H9 (cell line): ENCODE data around the gene TECTA. TPM values are rescaled to one million over a fixed set of nuclear protein-coding genes. Genes with fewer than 3 reads are reported as not detected.

Experiments
- DNase-seq: peaks from one replicate; pipeline ENCODE4 v3.0.0-alpha.2; 2017
- H2AFZ ChIP-seq: one replicate; pipeline ENCODE4 v1.6.1; 2013; ENCODE audit warnings: mild to moderate bottlenecking, low read length, control low read depth, moderate library complexity
- H2AK5ac ChIP-seq: 2 replicates; pipeline ENCODE4 v1.6.1; 2013; ENCODE audit warnings: low read length, control low read depth, mixed read lengths; ENCODE audit not compliant: insufficient read length
- H2BK120ac ChIP-seq: one replicate; pipeline ENCODE4 v1.6.1; 2013; ENCODE audit warnings: low read depth, mild to moderate bottlenecking, low read length, control low read depth, inconsistent platforms; ENCODE audit not compliant: poor library complexity, severe bottlenecking
- H2BK12ac ChIP-seq: 2 replicates; pipeline ENCODE4 v1.6.1; 2013; ENCODE audit warnings: low read length, control low read depth, mixed read lengths, low read depth; ENCODE audit not compliant: insufficient read length
- H2BK15ac ChIP-seq: 2 replicates; pipeline ENCODE4 v1.6.1; 2013; ENCODE audit warnings: low read depth, low read length, control low read depth
- H2BK20ac ChIP-seq: one replicate; pipeline ENCODE4 v1.6.1; 2013; ENCODE audit warnings: low read depth, mild to moderate bottlenecking, low read length, control low read depth, inconsistent platforms; ENCODE audit not compliant: poor library complexity, severe bottlenecking
- H2BK5ac ChIP-seq: 2 replicates; pipeline ENCODE4 v1.6.1; 2013; ENCODE audit warnings: low read length, control low read depth, mixed read lengths; ENCODE audit not compliant: insufficient read length
- H3K14ac ChIP-seq: 2 replicates; pipeline ENCODE4 v1.6.1; 2013; ENCODE audit warnings: low read length, control low read depth; ENCODE audit not compliant: insufficient read depth
- H3K18ac ChIP-seq: 2 replicates; pipeline ENCODE4 v1.6.1; 2013; ENCODE audit warnings: low read depth, mild to moderate bottlenecking, mixed read lengths, low read length, control low read depth; ENCODE audit not compliant: insufficient read length
- H3K23ac ChIP-seq: 2 replicates; pipeline ENCODE4 v1.6.1; 2013; ENCODE audit warnings: low read length, control low read depth, mixed read lengths, low read depth; ENCODE audit not compliant: insufficient read length
- H3K23me2 ChIP-seq: 2 replicates; pipeline ENCODE4 v1.6.1; 2013; ENCODE audit warnings: low read depth, mild to moderate bottlenecking, mixed read lengths, low read length, control low read depth; ENCODE audit not compliant: insufficient read length, poor library complexity, severe bottlenecking
- H3K27ac ChIP-seq: 2 replicates; pipeline ENCODE4 v1.5.1; 2013; ENCODE audit warnings: low read length, control low read depth, mixed read lengths, low read depth; ENCODE audit not compliant: insufficient read length
- H3K27me3 ChIP-seq: 2 replicates; pipeline ENCODE4 v1.6.1; 2013; ENCODE audit warnings: low read length, control low read depth, inconsistent platforms; ENCODE audit not compliant: insufficient read depth
- H3K4ac ChIP-seq: 2 replicates; pipeline ENCODE4 v1.6.1; 2013; ENCODE audit warnings: low read depth, mild to moderate bottlenecking, control low read depth, inconsistent platforms, low read length, moderate library complexity
- H3K4me1 ChIP-seq: 2 replicates; pipeline ENCODE4 v1.6.1; 2013; ENCODE audit warnings: low read length, control low read depth, inconsistent platforms; ENCODE audit not compliant: insufficient read depth
- H3K4me2 ChIP-seq: 2 replicates; pipeline ENCODE4 v1.6.1; 2013; ENCODE audit warnings: low read length, control low read depth, mixed read lengths; ENCODE audit not compliant: insufficient read length, insufficient read depth
- H3K56ac ChIP-seq: 2 replicates; pipeline ENCODE4 v1.6.1; 2013; ENCODE audit warnings: low read depth, mild to moderate bottlenecking, mixed read lengths, low read length, control low read depth; ENCODE audit not compliant: insufficient read length
- H3K79me1 ChIP-seq: 2 replicates; pipeline ENCODE4 v1.6.1; 2013; ENCODE audit warnings: low read depth, mild to moderate bottlenecking, moderate library complexity, low read length, control low read depth, inconsistent platforms; ENCODE audit not compliant: insufficient read depth, poor library complexity, severe bottlenecking
- H3K79me2 ChIP-seq: 2 replicates; pipeline ENCODE4 v1.6.1; 2013; ENCODE audit warnings: low read length, control low read depth, inconsistent platforms; ENCODE audit not compliant: insufficient read depth
- H3K9ac ChIP-seq: 2 replicates; pipeline ENCODE4 v1.6.1; 2013; ENCODE audit warnings: low read length, control low read depth, mixed read lengths; ENCODE audit not compliant: insufficient read length; ENCODE audit errors: extremely low read depth
- H3K9me3 ChIP-seq: one replicate; pipeline ENCODE4 v1.6.1; 2013; ENCODE audit warnings: low read depth, low read length, inconsistent platforms; ENCODE audit not compliant: control insufficient read depth
- H3T11ph ChIP-seq: one replicate; pipeline ENCODE4 v1.6.1; 2013; ENCODE audit warnings: mild to moderate bottlenecking, low read length, control low read depth, inconsistent platforms
- H4K20me1 ChIP-seq: one replicate; pipeline ENCODE4 v1.6.1; 2013; ENCODE audit not compliant: control insufficient read depth, insufficient read length, insufficient read depth
- H4K5ac ChIP-seq: 2 replicates; pipeline ENCODE4 v1.6.1; 2013; ENCODE audit warnings: low read depth, mild to moderate bottlenecking, mixed read lengths, low read length, control low read depth; ENCODE audit not compliant: insufficient read length
- H4K8ac ChIP-seq: replicated peaks from 2 replicates; pipeline ENCODE4 v1.6.1; 2013; ENCODE audit warnings: low read length, control low read depth, mixed read lengths, low read depth; ENCODE audit not compliant: insufficient read length
- H4K91ac ChIP-seq: 2 replicates; pipeline ENCODE4 v1.6.1; 2013; ENCODE audit warnings: low read depth, mild to moderate bottlenecking, moderate library complexity, mixed read lengths, low read length, control low read depth; ENCODE audit not compliant: insufficient read length
- H3K27ac Mint-ChIP-seq, 3 experiments: 2 replicates in 2 of 3; 3 replicates in 1 of 3; pipeline ENCODE4 v1.8.0; 2020 to 2021; ENCODE audit warnings: mixed read lengths in 3 of 3, mild to moderate bottlenecking in 1 of 3, moderate library complexity in 1 of 3
- H3K27me3 Mint-ChIP-seq: 2 replicates; pipeline ENCODE4 v1.8.0; 2021; ENCODE audit warnings: low read depth, mild to moderate bottlenecking, moderate library complexity, mixed read lengths
- H3K36me3 Mint-ChIP-seq, 3 experiments: 2 replicates in 2 of 3; 3 replicates in 1 of 3; pipeline ENCODE4 v1.8.0; 2020 to 2021; ENCODE audit warnings: low read depth in 3 of 3, mixed read lengths in 3 of 3; ENCODE audit not compliant: insufficient read depth in 1 of 3
- H3K4me1 Mint-ChIP-seq, 2 experiments: 2 replicates each; pipeline ENCODE4 v1.8.0; 2020; ENCODE audit warnings: mixed read lengths in 2 of 2
- H3K4me3 Mint-ChIP-seq, 2 experiments: 2 replicates in 1 of 2; 3 replicates in 1 of 2; pipeline ENCODE4 v1.8.0; 2020 to 2021; ENCODE audit warnings: mild to moderate bottlenecking in 2 of 2, mixed read lengths in 2 of 2, moderate library complexity in 1 of 2
- H3K9me3 Mint-ChIP-seq, 2 experiments: 2 replicates in 1 of 2; 3 replicates in 1 of 2; pipeline ENCODE4 v1.8.0; 2020; ENCODE audit warnings: mild to moderate bottlenecking in 2 of 2, mixed read lengths in 2 of 2, moderate library complexity in 1 of 2
- WGBS: extraction: QIAGEN DNeasy Blood & Tissue Kit; methylation state at CpG from one replicate; pipeline ENCODE4 v1.1.7; 2013; ENCODE audit warnings: missing lambda C conversion rate, low lambda C conversion rate, mixed read lengths; ENCODE audit not compliant: insufficient read length; ENCODE audit errors: extremely low coverage; 5-methylcytosine and 5-hydroxymethylcytosine counted together
- total RNA-seq: library from RNA; stranded (reverse); gene quantifications from 2 replicates; pipeline ENCODE4 v1.2.1, GENCODE V29; 2021
- TF ChIP-seq, protein P1 (sequence below): fragments of 200-600 bp; sonication (generic); conservative IDR thresholded peaks from 3 replicates; pipeline ENCODE4 v1.8.0; 2021; ENCODE audit warnings: antibody characterized with exemption, mild to moderate bottlenecking

The TECTA gene
- total RNA-seq, 1 experiment from 2014 or later: 0.66 TPM

DNA sequence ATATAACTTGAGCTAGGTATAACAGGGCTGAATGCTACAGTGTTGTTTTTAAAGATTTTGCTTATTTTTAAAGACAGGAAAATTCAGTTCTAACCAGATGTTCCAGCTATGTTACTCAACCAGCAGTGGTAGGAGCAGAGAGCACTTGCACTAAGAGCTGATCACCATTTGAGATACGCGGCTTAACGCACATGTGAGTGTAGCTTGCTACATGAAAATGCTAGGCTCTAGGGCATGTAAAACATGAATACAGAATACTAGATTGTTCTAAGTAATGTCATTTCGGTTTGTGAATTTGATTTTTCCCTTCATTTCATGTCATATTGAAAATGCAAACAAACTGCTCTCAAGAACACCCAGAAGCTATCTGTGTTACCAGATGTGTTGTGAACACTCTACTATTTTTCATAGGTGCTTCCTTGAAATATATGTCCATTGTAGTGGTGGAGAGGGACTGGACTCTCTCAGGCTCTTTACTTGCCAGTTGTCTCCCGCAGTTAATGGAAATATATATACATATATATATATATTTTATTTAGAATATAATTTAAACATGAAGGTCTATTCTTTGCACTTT, 10.8 kb upstream of the TECTA start:
- no peak overlapping the region for H3K9ac ChIP-seq
- no peak overlapping the region for H2AK5ac ChIP-seq
- no peaks in the 10 kb centered on the region for H3K9me3 Mint-ChIP-seq
- H3K4me2 ChIP-seq: no peak overlapping the region
- H3K27ac Mint-ChIP-seq: no peak overlapping the region
- peaks cover 7 to 21% (median 18%) of the 10 kb centered on the region in 3 experiments; a peak in 6 of 7 replicates for H3K36me3 Mint-ChIP-seq
- H3K4me1 ChIP-seq: no peaks in the 10 kb centered on the region
- no CpG with 5 or more reads among the region's 5 CpGs for WGBS
- H3T11ph ChIP-seq: no peak overlapping the region
- H2BK120ac ChIP-seq: no peak overlapping the region
- H3K4me3 Mint-ChIP-seq: no peak overlapping the region
- no peaks in the 10 kb centered on the region for H3K79me2 ChIP-seq
- H4K20me1 ChIP-seq: no peaks in the 10 kb centered on the region
- no peak overlapping the region for H3K23ac ChIP-seq
- H3K27me3 ChIP-seq: no peaks in the 10 kb centered on the region
- H3K4me1 Mint-ChIP-seq: no peaks in the 10 kb centered on the region
- no peak overlapping the region for H2BK20ac ChIP-seq
- H2AFZ ChIP-seq: no peak overlapping the region
- H3K27ac ChIP-seq: no peak overlapping the region
- H3K14ac ChIP-seq: no peak overlapping the region
- no peaks in the 10 kb centered on the region for H3K27me3 Mint-ChIP-seq
- no peak overlapping the region for H2BK5ac ChIP-seq
- no peak overlapping the region for H3K18ac ChIP-seq
- DNase-seq: no peak
- H3K79me1 ChIP-seq: no peaks in the 10 kb centered on the region
- no peak overlapping the region for H4K91ac ChIP-seq
- no peak overlapping the region for H3K56ac ChIP-seq
- H3K4ac ChIP-seq: no peak overlapping the region
- H4K8ac ChIP-seq: no peak overlapping the region
- no peaks in the 10 kb centered on the region for H3K9me3 ChIP-seq
- H2BK15ac ChIP-seq: no peak overlapping the region
- TF ChIP-seq, protein P1, sequence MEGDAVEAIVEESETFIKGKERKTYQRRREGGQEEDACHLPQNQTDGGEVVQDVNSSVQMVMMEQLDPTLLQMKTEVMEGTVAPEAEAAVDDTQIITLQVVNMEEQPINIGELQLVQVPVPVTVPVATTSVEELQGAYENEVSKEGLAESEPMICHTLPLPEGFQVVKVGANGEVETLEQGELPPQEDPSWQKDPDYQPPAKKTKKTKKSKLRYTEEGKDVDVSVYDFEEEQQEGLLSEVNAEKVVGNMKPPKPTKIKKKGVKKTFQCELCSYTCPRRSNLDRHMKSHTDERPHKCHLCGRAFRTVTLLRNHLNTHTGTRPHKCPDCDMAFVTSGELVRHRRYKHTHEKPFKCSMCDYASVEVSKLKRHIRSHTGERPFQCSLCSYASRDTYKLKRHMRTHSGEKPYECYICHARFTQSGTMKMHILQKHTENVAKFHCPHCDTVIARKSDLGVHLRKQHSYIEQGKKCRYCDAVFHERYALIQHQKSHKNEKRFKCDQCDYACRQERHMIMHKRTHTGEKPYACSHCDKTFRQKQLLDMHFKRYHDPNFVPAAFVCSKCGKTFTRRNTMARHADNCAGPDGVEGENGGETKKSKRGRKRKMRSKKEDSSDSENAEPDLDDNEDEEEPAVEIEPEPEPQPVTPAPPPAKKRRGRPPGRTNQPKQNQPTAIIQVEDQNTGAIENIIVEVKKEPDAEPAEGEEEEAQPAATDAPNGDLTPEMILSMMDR: no peak
- no peak overlapping the region for H4K5ac ChIP-seq
- no peaks in the 10 kb centered on the region for H3K23me2 ChIP-seq
- H2BK12ac ChIP-seq: no peak overlapping the region
